Liver (tissue), 3 donors: ENCODE results near the gene DHX32.

Experiments used
- RAD21 ChIP-seq, 2 donors: IDR thresholded peaks; 2 replicates each; pipeline ENCODE4 v1.6.1; 2016; ENCODE audit warnings: antibody characterized with exemption in 2 of 2, mild to moderate bottlenecking in 2 of 2
- YY1 ChIP-seq: IDR thresholded peaks from 2 replicates; pipeline ENCODE4 v1.6.1; 2016; ENCODE audit warnings: antibody characterized with exemption, mild to moderate bottlenecking
- ZBTB33 ChIP-seq: IDR thresholded peaks from 2 replicates; pipeline ENCODE4 v1.6.1; 2016; ENCODE audit warnings: antibody characterized with exemption
- TF ChIP-seq, protein P1 (sequence below): fragments of 150-350 bp; IDR thresholded peaks from 2 replicates; pipeline ENCODE4 v1.5.1; 2017; ENCODE audit warnings: improper control_type of control experiment, low read depth, low read length; ENCODE audit not compliant: missing input control
- donor health status: healthy.
- donor health status: healthy.

DNA sequence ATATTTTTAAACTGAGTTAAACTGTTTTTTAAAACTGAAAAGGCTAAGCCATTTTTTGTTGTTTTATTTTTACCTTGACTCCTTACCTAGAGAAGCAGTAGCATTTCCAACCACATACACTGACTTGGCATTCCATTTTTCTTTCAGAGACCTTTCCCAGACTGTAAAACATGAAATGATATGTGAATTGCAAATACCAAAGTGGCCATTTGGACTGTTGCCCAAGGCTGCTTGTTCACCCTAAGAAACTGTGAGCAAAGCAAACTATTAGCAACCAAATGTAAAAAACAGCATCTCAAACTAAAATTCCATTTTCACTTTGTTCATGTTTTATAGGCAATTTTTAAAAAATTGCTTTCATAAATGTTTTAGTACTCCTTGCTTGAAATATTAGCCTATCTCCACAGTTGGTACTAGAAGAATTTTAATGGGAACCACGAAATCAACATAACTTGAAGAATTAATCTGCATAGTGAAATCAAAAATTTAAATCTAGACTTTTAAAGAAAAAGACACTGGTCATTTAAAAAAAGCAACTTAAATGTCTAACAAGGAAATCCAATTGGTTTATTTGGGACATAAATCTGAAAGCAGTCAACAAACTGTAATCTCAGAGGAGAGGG is 68.9 kb downstream of the DHX32 start:
- TF ChIP-seq, protein P1, sequence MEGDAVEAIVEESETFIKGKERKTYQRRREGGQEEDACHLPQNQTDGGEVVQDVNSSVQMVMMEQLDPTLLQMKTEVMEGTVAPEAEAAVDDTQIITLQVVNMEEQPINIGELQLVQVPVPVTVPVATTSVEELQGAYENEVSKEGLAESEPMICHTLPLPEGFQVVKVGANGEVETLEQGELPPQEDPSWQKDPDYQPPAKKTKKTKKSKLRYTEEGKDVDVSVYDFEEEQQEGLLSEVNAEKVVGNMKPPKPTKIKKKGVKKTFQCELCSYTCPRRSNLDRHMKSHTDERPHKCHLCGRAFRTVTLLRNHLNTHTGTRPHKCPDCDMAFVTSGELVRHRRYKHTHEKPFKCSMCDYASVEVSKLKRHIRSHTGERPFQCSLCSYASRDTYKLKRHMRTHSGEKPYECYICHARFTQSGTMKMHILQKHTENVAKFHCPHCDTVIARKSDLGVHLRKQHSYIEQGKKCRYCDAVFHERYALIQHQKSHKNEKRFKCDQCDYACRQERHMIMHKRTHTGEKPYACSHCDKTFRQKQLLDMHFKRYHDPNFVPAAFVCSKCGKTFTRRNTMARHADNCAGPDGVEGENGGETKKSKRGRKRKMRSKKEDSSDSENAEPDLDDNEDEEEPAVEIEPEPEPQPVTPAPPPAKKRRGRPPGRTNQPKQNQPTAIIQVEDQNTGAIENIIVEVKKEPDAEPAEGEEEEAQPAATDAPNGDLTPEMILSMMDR, result no peak
- TF ChIP-seq RAD21 (IDR thresholded peaks at IDR 0.05) (no peak), ZBTB33 (no peak), YY1 (no peak)
